K562 (cell line): ENCODE data around the gene PPIL6. TPM values are rescaled to one million over a fixed set of nuclear protein-coding genes. Genes with fewer than 3 reads are reported as not detected.

Experiments
- ATF1 ChIP-seq, 2 experiments: fragments of 450-650 bp in 1 of 2; IDR thresholded peaks; 2 replicates each; pipeline ENCODE4 v1.6.1; 2016; ENCODE audit warnings: missing compliant biosample characterization in 1 of 2, missing genetic modification characterization in 1 of 2
- CREB1 ChIP-seq, 2 experiments: sonication (generic) in 1 of 2; formaldehyde crosslinking in 1 of 2; IDR thresholded peaks; 2 replicates each; pipeline versions ENCODE4 v1.6.1 to v1.8.0; 2012 to 2022; ENCODE audit warnings: inconsistent platforms in 1 of 2, mild to moderate bottlenecking in 1 of 2, missing genetic modification reagents in 1 of 2, moderate library complexity in 1 of 2
- HDAC2 ChIP-seq: fragments of 450-650 bp; IDR thresholded peaks from 2 replicates; pipeline ENCODE4 v1.6.1; 2016; ENCODE audit warnings: mild to moderate bottlenecking
- HMGN3 ChIP-seq: IDR thresholded peaks from 2 replicates; pipeline ENCODE4 v1.6.1; 2011; ENCODE audit warnings: borderline replicate concordance, low read depth, mild to moderate bottlenecking, mixed read lengths, low read length; ENCODE audit not compliant: insufficient read length; ENCODE audit errors: extremely low read depth
- IRF9 ChIP-seq: fragments of 450-650 bp; IDR thresholded peaks from 2 replicates; pipeline ENCODE4 v1.6.1; 2016; ENCODE audit warnings: missing biosample characterization, missing genetic modification characterization
- MTF1 ChIP-seq: fragments of 250-450 bp; sonication (Bioruptor Pico); IDR thresholded peaks from 2 replicates; pipeline ENCODE4 v1.9.0; 2021; ENCODE audit warnings: moderate library complexity, mild to moderate bottlenecking, inconsistent platforms, borderline replicate concordance
- RHOXF2B ChIP-seq: fragments of 250-450 bp; sonication (Bioruptor Pico); conservative IDR thresholded peaks from 2 replicates; pipeline ENCODE4 v1.5.1; 2021
- RNF2 ChIP-seq: sonication (generic); IDR thresholded peaks from 2 replicates; pipeline ENCODE4 v1.6.1; 2016
- SMC3 ChIP-seq: conservative IDR thresholded peaks from 2 replicates; pipeline ENCODE4 v1.6.1; 2011; ENCODE audit warnings: low read depth, low read length, improper control_type of control experiment; ENCODE audit not compliant: insufficient read depth
- SNAPC5 ChIP-seq: fragments of 250-450 bp; sonication (Bioruptor Pico); IDR thresholded peaks from 2 replicates; pipeline ENCODE4 v1.8.0; 2021; ENCODE audit warnings: moderate library complexity, mild to moderate bottlenecking, inconsistent platforms
- SUPT5H ChIP-seq: fragments of 450-650 bp; IDR thresholded peaks from 2 replicates; pipeline ENCODE4 v1.6.1; 2016
- TOE1 ChIP-seq, 2 experiments: fragments of 450-650 bp in 1 of 2; sonication (generic) in 1 of 2; formaldehyde crosslinking in 1 of 2; IDR thresholded peaks; 2 replicates each; pipeline versions ENCODE4 v1.7.1 to v1.8.0; 2016 to 2022; ENCODE audit warnings: borderline replicate concordance in 2 of 2, mild to moderate bottlenecking in 2 of 2, antibody characterized with exemption in 1 of 2, inconsistent platforms in 1 of 2, low read depth in 1 of 2, missing genetic modification reagents in 1 of 2, moderate library complexity in 1 of 2
- USF1 ChIP-seq: sonication (generic); formaldehyde crosslinking; IDR thresholded peaks from 2 replicates; pipeline ENCODE4 v1.9.0; 2022; ENCODE audit warnings: mild to moderate bottlenecking, missing genetic modification reagents
- polyA plus RNA-seq, 8 experiments: library from polyadenylated mRNA; depleted of rRNA in 4 of 8; stranded (reverse) in 5 of 8; unstranded in 3 of 8; fragments of >200 nt; fragmentation: Nextera tagmentation in 2 of 8; fragmentation: Illumina TruSeq in 1 of 8; extraction: Ambion mirVana in 2 of 8; extraction: Trizol in 1 of 8; gene quantifications; 2 replicates each; pipeline versions ENCODE4 v1.2.1 to v1.2.3, GENCODE V29; 2011 to 2014; ENCODE audit warnings: inconsistent platforms in 1 of 8, missing spikeins in 1 of 8
- total RNA-seq, 7 experiments: library from RNA; depleted of rRNA in 6 of 7; stranded (reverse); fragments of >200 nt in 6 of 7; fragmentation: Illumina TruSeq in 2 of 7; extraction: Trizol in 2 of 7; gene quantifications; 2 replicates each; pipeline versions ENCODE4 v1.2.1 to v1.2.3, GENCODE V29; 2011 to 2021; ENCODE audit warnings: low replicate concordance in 1 of 7
- TF ChIP-seq, protein P1 (sequence below): fragments of 250-450 bp; sonication (Bioruptor Pico); IDR thresholded peaks from 2 replicates; pipeline ENCODE4 v1.5.0; 2021

The PPIL6 gene
- total and polyA plus RNA-seq, 9 of the 15 experiments (the other 6 are each of a cell fraction or from before 2014, with no cell fraction given), result 0.03 to 0.98 (median 0.41) TPM; not detected in 1

DNA sequence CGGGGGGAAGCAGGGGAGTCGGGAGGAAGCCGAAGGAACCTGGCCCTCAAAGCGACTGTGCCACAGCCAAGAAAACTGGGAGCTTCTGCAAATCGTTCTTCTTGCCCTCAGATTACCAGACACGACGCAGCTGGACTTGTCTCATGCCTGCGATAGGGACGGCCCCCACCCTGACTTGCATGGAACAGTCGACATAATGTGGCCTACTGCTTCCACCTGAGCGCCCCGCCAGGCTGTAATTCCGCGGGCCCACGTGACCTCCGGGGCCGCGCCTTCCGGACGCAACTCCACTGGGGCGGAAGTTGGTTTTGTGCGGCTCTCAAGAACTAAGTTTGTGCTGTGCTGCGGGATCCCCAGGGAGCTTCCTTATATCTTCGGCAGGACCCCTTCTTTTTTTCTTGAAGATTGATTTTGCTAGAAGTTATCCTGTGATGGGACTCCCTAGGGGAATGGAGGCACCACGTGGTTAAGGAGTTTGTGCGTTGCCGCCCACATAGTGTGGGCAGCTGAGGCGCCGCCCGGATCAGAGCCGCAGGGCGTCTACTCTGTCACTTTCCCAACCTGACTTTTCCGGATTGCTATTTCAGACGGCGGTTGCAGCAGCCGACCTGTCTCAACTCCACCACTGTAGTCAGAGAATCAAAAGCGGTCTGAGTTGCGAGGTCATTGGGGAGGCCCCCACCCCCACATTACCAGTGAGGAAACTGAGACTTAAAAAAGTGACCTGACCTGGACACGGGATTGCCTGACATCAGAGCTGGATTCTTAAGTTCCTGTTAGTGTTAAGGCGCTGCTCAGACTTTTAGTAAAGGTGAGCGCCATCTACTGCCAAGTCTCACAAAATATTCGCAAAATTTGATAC is 57.6 kb downstream of the PPIL6 start (continued):
- TF ChIP-seq, protein P1, sequence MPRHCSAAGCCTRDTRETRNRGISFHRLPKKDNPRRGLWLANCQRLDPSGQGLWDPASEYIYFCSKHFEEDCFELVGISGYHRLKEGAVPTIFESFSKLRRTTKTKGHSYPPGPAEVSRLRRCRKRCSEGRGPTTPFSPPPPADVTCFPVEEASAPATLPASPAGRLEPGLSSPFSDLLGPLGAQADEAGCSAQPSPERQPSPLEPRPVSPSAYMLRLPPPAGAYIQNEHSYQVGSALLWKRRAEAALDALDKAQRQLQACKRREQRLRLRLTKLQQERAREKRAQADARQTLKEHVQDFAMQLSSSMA (CRISPR knock-in tag), result no peak
- peak; percentile 99 for TF ChIP-seq TOE1 (IDR thresholded peaks at IDR 0.05; ENCODE audit: borderline replicate concordance)
- TF ChIP-seq TOE1 (CRISPR knock-in tag; IDR thresholded peaks at IDR 0.05; ENCODE audit: borderline replicate concordance, low read depth), result no peak
- TF ChIP-seq SUPT5H, result peak; percentile 50
- no peak for TF ChIP-seq MTF1 (CRISPR knock-in tag)
- TF ChIP-seq RHOXF2B (CRISPR knock-in tag), result no peak; the same call in 1 of the 2 replicates
- TF ChIP-seq HMGN3, result peak; percentile 77
- TF ChIP-seq SMC3, result peak; percentile 20; the same call in 1 of the 2 replicates
- peak; percentile 87 for TF ChIP-seq HDAC2
- 0 out of 2 replicates have a peak, but pooled peaks have one; percentile 41 for TF ChIP-seq RNF2
- peak; percentile 94 for TF ChIP-seq USF1
- TF ChIP-seq IRF9, result no peak
- no peak for TF ChIP-seq SNAPC5
- peak; percentile 26; the same call in 1 of the 2 replicates for TF ChIP-seq CREB1 (IDR thresholded peaks at IDR 0.05)
- no peak for TF ChIP-seq CREB1 (CRISPR knock-in tag; IDR thresholded peaks at IDR 0.05)
- no peak for TF ChIP-seq ATF1 (CRISPR knock-in tag; IDR thresholded peaks at IDR 0.05)
- peak; percentile 75; the same call in 1 of the 2 replicates for TF ChIP-seq ATF1 (tag; IDR thresholded peaks at IDR 0.05)
